MM.1S (cell line): ENCODE data around the gene SEMA4B.
A peak's percentile ranks its signal among the peaks of the same experiment; 100 is the strongest.
"Not testable (repeated sequence)": the region's sequence is repeated elsewhere in the genome, so short reads cannot be mapped to it uniquely, and the experiment has no call there.

Experiments used
- DNase-seq: peaks from one replicate; pipeline ENCODE4 v3.0.0-alpha.2; 2015
- H2AFZ ChIP-seq: fragments of 300-600 bp; sonication (generic); 2 replicates; pipeline ENCODE4 v1.6.0; 2016; ENCODE audit warnings: antibody characterized with exemption, low read length
- H3F3A ChIP-seq: fragments of 300-600 bp; sonication (generic); 2 replicates; pipeline ENCODE4 v1.6.1; 2016; ENCODE audit warnings: mild to moderate bottlenecking, antibody characterized with exemption, low read length, moderate library complexity, mixed read lengths; ENCODE audit not compliant: insufficient read depth
- H3K27ac ChIP-seq: fragments of 300-600 bp; sonication (generic); 2 replicates; pipeline ENCODE4 v1.5.1; 2016; ENCODE audit warnings: mild to moderate bottlenecking, low read length
- H3K27me3 ChIP-seq: fragments of 300-600 bp; sonication (generic); replicated peaks from 2 replicates; pipeline ENCODE4 v1.6.0; 2016; ENCODE audit warnings: low read length; ENCODE audit not compliant: insufficient read depth
- H3K36me3 ChIP-seq: fragments of 300-600 bp; sonication (generic); replicated peaks from 2 replicates; pipeline ENCODE4 v1.6.1; 2016; ENCODE audit warnings: mild to moderate bottlenecking, low read length, mixed read lengths; ENCODE audit not compliant: insufficient read depth
- H3K4me1 ChIP-seq: fragments of 300-600 bp; sonication (generic); 2 replicates; pipeline ENCODE4 v1.6.1; 2016; ENCODE audit warnings: low read length, mixed read lengths
- H3K4me2 ChIP-seq: fragments of 300-600 bp; sonication (generic); 2 replicates; pipeline ENCODE4 v1.6.0; 2016; ENCODE audit warnings: low read depth, low read length
- H3K4me3 ChIP-seq: fragments of 300-600 bp; sonication (generic); 2 replicates; pipeline ENCODE4 v1.5.1; 2016; ENCODE audit warnings: low read length, mixed read lengths
- H3K79me2 ChIP-seq: fragments of 300-600 bp; sonication (generic); 2 replicates; pipeline ENCODE4 v1.6.1; 2016; ENCODE audit warnings: mixed run types, low read length, mixed read lengths
- H3K9ac ChIP-seq: fragments of 300-600 bp; sonication (generic); 2 replicates; pipeline ENCODE4 v1.6.1; 2016; ENCODE audit warnings: low read length, mixed read lengths
- H3K9me2 ChIP-seq: fragments of 300-600 bp; sonication (generic); replicated peaks from 2 replicates; pipeline ENCODE4 v1.6.1; 2016; ENCODE audit warnings: mild to moderate bottlenecking, low read length, mixed read lengths; ENCODE audit not compliant: insufficient read depth
- H3K9me3 ChIP-seq: fragments of 300-600 bp; sonication (generic); replicated peaks from 2 replicates; pipeline ENCODE4 v1.6.1; 2016; ENCODE audit warnings: mild to moderate bottlenecking, low read length, mixed read lengths; ENCODE audit not compliant: insufficient read depth
- H4K20me1 ChIP-seq: fragments of 300-600 bp; sonication (generic); 2 replicates; pipeline ENCODE4 v1.6.1; 2016; ENCODE audit warnings: mild to moderate bottlenecking, low read length, moderate library complexity, mixed read lengths; ENCODE audit not compliant: insufficient read depth
- EZH2 ChIP-seq: fragments of 300-600 bp; sonication (generic); optimal IDR thresholded peaks from 2 replicates; pipeline ENCODE3; 2017; ENCODE audit warnings: low read depth, mild to moderate bottlenecking, antibody characterized with exemption, low read length, mixed read lengths
- EZH2phosphoT487 ChIP-seq: fragments of 300-600 bp; sonication (generic); IDR thresholded peaks from 2 replicates; pipeline ENCODE4 v1.6.1; 2018; ENCODE audit warnings: antibody characterized with exemption, low read length
- TF ChIP-seq, protein P1 (sequence below): fragments of 300-600 bp; sonication (generic); IDR thresholded peaks from 2 replicates; pipeline ENCODE4 v1.5.1; 2016; ENCODE audit warnings: antibody characterized with exemption, low read length, mixed read lengths

SEMA4B gene

DNA sequence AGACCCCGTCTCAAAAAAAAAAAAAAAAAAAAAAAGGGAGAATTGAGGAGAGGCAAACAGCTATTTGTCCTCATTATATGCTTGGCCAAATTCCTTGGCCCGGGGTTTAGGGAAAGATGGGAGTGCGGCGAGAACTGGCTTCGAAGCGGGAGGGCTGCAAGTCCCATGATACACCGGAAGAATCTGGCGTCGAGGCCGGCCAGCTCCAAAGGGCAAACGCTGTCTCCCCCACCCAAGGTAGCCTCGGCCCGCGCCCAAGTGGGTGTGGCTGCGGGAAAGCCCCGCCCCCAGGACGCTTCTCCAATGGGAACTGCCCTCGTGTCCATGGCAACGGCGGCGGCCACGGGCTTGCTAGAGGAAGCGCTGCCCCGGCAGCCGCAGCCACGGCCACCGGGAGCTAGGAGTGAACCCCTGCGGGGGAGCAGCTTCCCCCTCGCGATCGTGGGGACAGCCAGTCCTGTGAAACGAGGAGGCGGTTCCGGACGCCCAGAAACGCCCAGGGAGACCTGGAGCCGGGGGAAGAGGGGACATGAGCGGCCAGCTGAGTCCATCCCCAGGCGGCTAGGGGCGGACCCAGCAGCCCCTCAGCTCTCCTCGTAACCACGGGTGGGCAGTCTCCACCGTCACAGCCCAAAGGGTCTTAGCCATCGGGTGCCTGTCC lies 48.2 kb downstream of the SEMA4B start, which contains the start of gene TTLL13:
Gene TTLL13, plus strand, starts transcription at position 354 of the 661 bp plus-strand sequence. CDS start 1,075 bp downstream, outside the sequence.
- no peak within 1 kb of the TSS for H3K27ac ChIP-seq
- H3K9me2 ChIP-seq: no peaks in the 10 kb centered on the region
- H4K20me1 ChIP-seq: no peaks in the 10 kb centered on the region
- H3K36me3 ChIP-seq: no peaks in the 10 kb centered on the region
- DNase-seq: peak; percentile 73
- H3F3A ChIP-seq: no peaks in the 10 kb centered on the region
- no peaks in the 10 kb centered on the region for H3K9me3 ChIP-seq
- peak within 1 kb of the TSS; percentile 80 for H2AFZ ChIP-seq
- no peaks in the 10 kb centered on the region for H3K27me3 ChIP-seq
- no peak for TF ChIP-seq EZH2
- no peak for TF ChIP-seq EZH2phosphoT487
- no peaks in the 10 kb centered on the region for H3K4me1 ChIP-seq
- peak within 1 kb of the TSS; percentile 88 for H3K4me2 ChIP-seq
- H3K79me2 ChIP-seq: no peaks in the 10 kb centered on the region
- H3K9ac ChIP-seq: peak within 1 kb of the TSS; percentile 18; the same call in 1 of the 2 replicates
- peak within 1 kb of the TSS; percentile 68 for H3K4me3 ChIP-seq

DNA sequence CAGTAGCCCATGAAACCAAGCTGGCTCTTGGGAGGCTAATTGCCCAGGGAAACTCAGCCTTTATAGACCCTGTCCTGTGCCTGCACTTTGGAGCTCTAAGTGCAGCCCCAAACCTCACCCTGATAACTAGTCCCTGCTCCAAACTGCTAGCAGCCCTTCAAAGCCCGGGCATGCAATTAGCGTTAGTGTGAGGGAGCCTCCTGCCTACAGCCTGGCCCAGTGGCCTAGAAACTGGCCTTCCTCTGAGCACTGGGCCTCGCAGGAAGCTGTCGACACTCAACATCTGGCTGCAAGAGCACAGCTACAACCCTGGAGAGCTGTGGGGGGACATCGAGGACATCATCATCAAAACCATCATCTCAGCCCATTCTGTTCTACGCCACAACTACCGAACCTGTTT lies 56.6 kb downstream of the SEMA4B start:
- no peaks in the 10 kb centered on the region for H3K9me2 ChIP-seq
- no peak overlapping the region for H3K4me3 ChIP-seq
- no peaks in the 10 kb centered on the region for H3K27me3 ChIP-seq
- H3K36me3 ChIP-seq: no peaks in the 10 kb centered on the region
- peaks cover 15% of the 10 kb centered on the region for H3K4me1 ChIP-seq
- H3K27ac ChIP-seq: no peak overlapping the region
- peaks cover 7% of the 10 kb centered on the region; the same call in 1 of the 2 replicates for H3F3A ChIP-seq
- no peak for DNase-seq
- no peak for TF ChIP-seq EZH2phosphoT487
- no peak for TF ChIP-seq EZH2
- TF ChIP-seq, protein P1, sequence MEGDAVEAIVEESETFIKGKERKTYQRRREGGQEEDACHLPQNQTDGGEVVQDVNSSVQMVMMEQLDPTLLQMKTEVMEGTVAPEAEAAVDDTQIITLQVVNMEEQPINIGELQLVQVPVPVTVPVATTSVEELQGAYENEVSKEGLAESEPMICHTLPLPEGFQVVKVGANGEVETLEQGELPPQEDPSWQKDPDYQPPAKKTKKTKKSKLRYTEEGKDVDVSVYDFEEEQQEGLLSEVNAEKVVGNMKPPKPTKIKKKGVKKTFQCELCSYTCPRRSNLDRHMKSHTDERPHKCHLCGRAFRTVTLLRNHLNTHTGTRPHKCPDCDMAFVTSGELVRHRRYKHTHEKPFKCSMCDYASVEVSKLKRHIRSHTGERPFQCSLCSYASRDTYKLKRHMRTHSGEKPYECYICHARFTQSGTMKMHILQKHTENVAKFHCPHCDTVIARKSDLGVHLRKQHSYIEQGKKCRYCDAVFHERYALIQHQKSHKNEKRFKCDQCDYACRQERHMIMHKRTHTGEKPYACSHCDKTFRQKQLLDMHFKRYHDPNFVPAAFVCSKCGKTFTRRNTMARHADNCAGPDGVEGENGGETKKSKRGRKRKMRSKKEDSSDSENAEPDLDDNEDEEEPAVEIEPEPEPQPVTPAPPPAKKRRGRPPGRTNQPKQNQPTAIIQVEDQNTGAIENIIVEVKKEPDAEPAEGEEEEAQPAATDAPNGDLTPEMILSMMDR: no peak
- no peak overlapping the region for H3K4me2 ChIP-seq
- no peaks in the 10 kb centered on the region for H3K9me3 ChIP-seq
- H3K9ac ChIP-seq: no peak overlapping the region
- no peaks in the 10 kb centered on the region for H3K79me2 ChIP-seq
- no peaks in the 10 kb centered on the region for H4K20me1 ChIP-seq
- H2AFZ ChIP-seq: no peak overlapping the region

DNA sequence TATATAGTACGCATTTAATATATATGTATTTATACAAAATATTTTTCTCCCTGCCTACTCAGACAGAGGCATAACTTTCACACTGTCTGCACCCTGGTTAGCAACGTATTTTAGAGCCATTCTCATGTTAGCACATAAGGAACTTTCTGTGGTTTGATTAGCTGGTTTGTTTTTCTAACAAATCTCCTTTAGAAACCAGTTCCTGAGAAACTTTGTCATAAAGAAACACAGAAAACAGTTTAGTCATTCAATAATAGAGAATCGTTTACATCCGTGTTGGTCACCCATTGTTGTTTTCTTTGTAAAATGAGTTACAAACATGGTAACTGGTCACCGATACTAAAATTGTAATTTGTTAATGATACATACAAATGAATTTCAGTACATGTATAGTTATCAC lies 58.4 kb downstream of the SEMA4B start:
- peaks cover 19% of the 10 kb centered on the region for H3K4me1 ChIP-seq
- no peaks in the 10 kb centered on the region for H3K9me3 ChIP-seq
- peak; percentile 68 for DNase-seq
- H4K20me1 ChIP-seq: no peaks in the 10 kb centered on the region
- H3K9ac ChIP-seq: no peak overlapping the region
- no peaks in the 10 kb centered on the region for H3K9me2 ChIP-seq
- H3K27me3 ChIP-seq: no peaks in the 10 kb centered on the region
- H3K27ac ChIP-seq: peak overlapping the region; percentile 51; the same call in 1 of the 2 replicates
- peak overlapping the region; percentile 23 for H3K4me2 ChIP-seq
- H3K79me2 ChIP-seq: 0 out of 2 replicates have a peak, but pooled peaks cover 3% of the 10 kb centered on the region
- H3K4me3 ChIP-seq: no peak overlapping the region
- 0 out of 2 replicates have a peak overlapping the region, but pooled peaks have one; percentile 9 for H2AFZ ChIP-seq
- no peaks in the 10 kb centered on the region for H3K36me3 ChIP-seq
- peaks cover 7% of the 10 kb centered on the region; the same call in 1 of the 2 replicates for H3F3A ChIP-seq
- TF ChIP-seq, protein P1: no peak
- TF ChIP-seq EZH2 (no peak), EZH2phosphoT487 (no peak)

DNA sequence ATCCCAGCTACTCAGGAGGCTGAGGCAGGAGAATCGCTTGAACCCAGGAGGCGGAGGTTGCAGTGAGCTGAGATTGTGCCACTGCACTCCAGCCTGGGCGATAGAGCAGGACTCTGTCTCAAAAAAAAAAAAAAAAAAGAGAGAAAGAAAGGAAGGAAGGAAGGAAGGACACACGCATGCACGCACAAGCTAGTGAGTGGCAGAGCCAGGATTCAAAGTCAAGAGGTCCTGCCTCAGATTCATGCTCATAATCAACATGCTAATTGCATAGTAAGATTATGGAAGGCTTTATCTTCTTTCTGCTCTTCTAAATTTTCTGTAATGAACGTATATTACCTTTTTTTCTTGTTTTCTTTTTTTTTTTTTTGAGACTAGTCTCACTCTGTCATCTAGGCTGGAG lies 59.6 kb downstream of the SEMA4B start:
- H3K9me2 ChIP-seq, H4K20me1 ChIP-seq, H3K9me3 ChIP-seq, H3K4me3 ChIP-seq, H3K79me2 ChIP-seq, H2AFZ ChIP-seq, H3K4me2 ChIP-seq, H3K36me3 ChIP-seq, H3K27ac ChIP-seq, H3K27me3 ChIP-seq, DNase-seq, H3K9ac ChIP-seq: not testable (repeated sequence)
- H3K4me1 ChIP-seq: peaks cover 23% of the 10 kb centered on the region
- H3F3A ChIP-seq: peaks cover 14% of the 10 kb centered on the region; the same call in 1 of the 2 replicates
